IPS-20b (cell line): ENCODE measurements around the gene LRRC49.
"Not testable (repeated sequence)": the region's sequence is repeated elsewhere in the genome, so short reads cannot be mapped to it uniquely, and the experiment has no call there.

Source experiments
- H3K27ac ChIP-seq: one replicate; pipeline ENCODE4 v1.5.1; 2013; ENCODE audit warnings: low read length
- H3K27me3 ChIP-seq: 2 replicates; pipeline ENCODE4 v1.6.1; 2013; ENCODE audit warnings: mild to moderate bottlenecking, low read length, inconsistent platforms; ENCODE audit not compliant: insufficient read depth
- H3K36me3 ChIP-seq: 2 replicates; pipeline ENCODE4 v1.6.1; 2013; ENCODE audit warnings: low read depth, mild to moderate bottlenecking, inconsistent platforms, low read length, moderate library complexity; ENCODE audit not compliant: insufficient read depth
- H3K4me1 ChIP-seq: 2 replicates; pipeline ENCODE4 v1.6.1; 2013; ENCODE audit warnings: mild to moderate bottlenecking, control low read depth, inconsistent platforms, low read length, moderate library complexity; ENCODE audit not compliant: insufficient read depth
- H3K4me3 ChIP-seq: 2 replicates; pipeline ENCODE4 v1.5.1; 2013; ENCODE audit warnings: mild to moderate bottlenecking, low read length, inconsistent platforms
- H3K9ac ChIP-seq: 2 replicates; pipeline ENCODE4 v1.6.1; 2013; ENCODE audit warnings: low read depth, mild to moderate bottlenecking, inconsistent platforms, low read length, moderate library complexity
- H3K9me3 ChIP-seq: 2 replicates; pipeline ENCODE4 v1.6.1; 2013; ENCODE audit warnings: mild to moderate bottlenecking, low read depth, low read length, inconsistent platforms; ENCODE audit not compliant: insufficient read depth

The LRRC49 gene

DNA sequence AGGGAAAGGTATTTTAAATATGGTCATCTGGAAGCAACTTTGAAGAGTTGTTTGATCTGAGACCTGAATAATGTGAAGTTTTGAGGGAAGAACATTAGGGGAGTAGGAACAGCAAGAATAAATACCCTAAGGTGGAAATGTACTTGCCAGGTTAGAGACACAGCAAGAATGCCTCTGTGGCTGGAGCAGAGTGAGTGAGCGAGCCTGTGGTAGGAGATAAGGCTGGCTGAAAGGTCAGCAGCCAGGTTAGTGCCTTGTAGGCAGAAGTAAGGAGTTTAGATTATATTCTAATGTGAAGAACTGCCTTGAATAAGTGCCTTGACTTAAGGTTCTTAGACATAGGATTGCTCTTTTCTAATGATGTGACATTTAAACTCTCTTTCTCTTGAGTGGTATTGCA, 18.3 kb downstream of the LRRC49 start:
- no peak overlapping the region for H3K27ac ChIP-seq
- H3K4me1 ChIP-seq, result no peaks in the 10 kb centered on the region
- 0 out of 2 replicates have a peak, but pooled peaks cover 4% of the 10 kb centered on the region for H3K9me3 ChIP-seq
- peaks cover 20% of the 10 kb centered on the region; the same call in 1 of the 2 replicates for H3K36me3 ChIP-seq
- H3K9ac ChIP-seq, result no peak overlapping the region
- no peaks in the 10 kb centered on the region for H3K27me3 ChIP-seq
- H3K4me3 ChIP-seq, result no peak overlapping the region

DNA sequence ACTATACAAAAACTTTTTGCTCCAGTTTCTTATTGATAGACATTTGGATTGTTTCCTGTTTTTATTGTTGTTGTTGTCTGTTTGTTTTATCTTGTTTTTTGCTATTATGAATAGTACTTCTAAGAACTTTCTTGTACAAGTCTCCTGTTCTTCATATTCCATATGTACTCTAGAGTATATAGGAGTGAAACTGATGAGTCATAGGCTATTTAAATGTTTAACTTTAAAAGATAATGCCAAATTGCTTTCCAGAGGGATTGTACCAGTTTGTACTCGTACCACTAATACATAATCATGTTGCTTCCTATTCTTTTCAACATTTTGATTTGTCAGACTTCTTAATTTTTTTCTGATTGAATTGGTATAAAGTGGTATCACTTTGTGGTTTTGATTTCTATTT, 19.6 kb downstream of the LRRC49 start:
- Histone ChIP-seq H3K9me3 (0 out of 2 replicates have a peak, but pooled peaks cover 4% of the 10 kb centered on the region), H3K4me3 (no peak overlapping the region), H3K36me3 (peaks cover 15% of the 10 kb centered on the region; the same call in 1 of the 2 replicates), H3K27ac (no peak overlapping the region), H3K27me3 (no peaks in the 10 kb centered on the region), H3K4me1 (no peaks in the 10 kb centered on the region), H3K9ac (no peak overlapping the region)

DNA sequence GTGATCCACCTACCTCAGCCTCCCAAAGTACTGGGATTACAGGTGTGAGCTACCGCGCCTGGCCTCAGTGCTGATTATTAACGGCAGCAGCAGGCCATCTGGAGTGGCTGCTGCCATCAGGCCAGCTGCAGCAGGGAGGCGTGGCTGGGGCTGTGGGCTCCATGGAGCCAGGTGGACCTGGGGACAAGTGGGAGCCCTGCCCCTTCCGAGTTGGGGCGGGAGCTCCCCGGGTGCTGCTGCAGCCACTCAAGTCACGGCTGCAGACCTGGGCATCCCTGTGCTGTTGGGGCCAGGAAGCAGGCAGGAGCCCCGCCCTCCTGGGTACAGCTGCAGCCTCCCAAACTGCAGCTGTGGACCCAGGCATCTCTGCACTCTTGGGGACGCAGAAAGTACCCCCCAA, 23.9 kb downstream of the LRRC49 start:
- Histone ChIP-seq H3K4me1 (no peaks in the 10 kb centered on the region), H3K27ac (no peak overlapping the region), H3K4me3 (no peak overlapping the region), H3K27me3 (no peaks in the 10 kb centered on the region), H3K36me3 (no peaks in the 10 kb centered on the region), H3K9ac (no peak overlapping the region), H3K9me3 (no peaks in the 10 kb centered on the region)

DNA sequence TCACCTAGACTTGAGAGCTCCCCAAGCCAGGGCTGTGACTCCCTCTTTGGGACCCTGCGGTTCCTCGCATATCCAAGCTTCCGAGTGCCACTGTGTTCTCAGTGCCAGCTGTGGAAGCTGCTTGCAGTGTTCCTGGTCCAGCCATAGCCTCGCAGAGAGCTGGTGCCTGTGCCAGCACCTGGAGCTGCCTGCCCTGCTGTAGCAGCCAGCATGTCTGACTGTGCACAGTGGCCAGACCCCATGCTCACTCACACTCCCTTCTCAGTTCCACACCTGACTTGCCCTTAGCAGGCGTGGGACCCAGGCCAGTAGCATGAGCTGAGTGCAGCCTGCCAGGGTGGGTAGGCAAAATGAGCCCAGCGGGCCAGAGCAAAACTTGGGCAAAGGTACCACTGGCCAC, 25.3 kb downstream of the LRRC49 start:
- no peaks in the 10 kb centered on the region for H3K9me3 ChIP-seq
- H3K27ac ChIP-seq, result no peak overlapping the region
- H3K27me3 ChIP-seq, result no peaks in the 10 kb centered on the region
- H3K9ac ChIP-seq, result no peak overlapping the region
- no peaks in the 10 kb centered on the region for H3K4me1 ChIP-seq
- H3K36me3 ChIP-seq, result no peaks in the 10 kb centered on the region
- H3K4me3 ChIP-seq, result no peak overlapping the region

DNA sequence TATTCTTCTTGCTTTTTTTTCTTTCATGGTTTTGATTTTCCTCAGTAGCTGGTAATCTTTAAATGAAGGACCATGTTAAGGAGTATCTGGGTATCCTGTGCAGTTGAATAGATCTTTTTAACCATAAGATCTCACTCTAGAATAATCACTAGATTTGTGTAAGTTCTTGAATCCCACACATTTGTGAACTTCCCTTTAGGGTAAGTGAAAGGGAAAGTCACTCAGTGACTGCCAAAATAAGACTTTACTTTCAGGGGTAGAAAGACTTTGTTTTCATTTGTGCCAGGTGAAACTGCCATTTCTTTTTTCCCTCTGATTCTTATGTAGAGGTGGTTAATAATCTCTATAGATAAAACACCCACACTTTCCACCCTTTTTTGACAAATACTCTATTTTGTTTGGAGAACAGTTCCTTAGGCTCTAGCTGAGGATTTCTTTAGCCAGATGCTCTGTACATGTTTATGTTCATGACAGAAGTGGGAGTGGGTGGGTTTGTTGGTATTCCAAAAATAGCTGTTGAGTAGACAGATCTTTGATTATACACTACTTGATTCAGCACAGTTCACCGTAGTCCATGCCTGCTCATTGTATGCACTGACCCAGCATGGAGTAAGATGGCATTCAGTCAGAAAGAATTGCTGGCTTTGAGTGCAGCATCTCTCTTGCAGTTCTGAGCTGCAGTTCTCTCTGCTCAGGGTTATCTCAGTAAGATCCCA, 28.5 kb downstream of the LRRC49 start:
- Histone ChIP-seq H3K27ac (no peak overlapping the region), H3K4me1 (no peaks in the 10 kb centered on the region), H3K4me3 (no peak overlapping the region), H3K9me3 (no peaks in the 10 kb centered on the region), H3K36me3 (no peaks in the 10 kb centered on the region), H3K9ac (no peak overlapping the region), H3K27me3 (no peaks in the 10 kb centered on the region)

DNA sequence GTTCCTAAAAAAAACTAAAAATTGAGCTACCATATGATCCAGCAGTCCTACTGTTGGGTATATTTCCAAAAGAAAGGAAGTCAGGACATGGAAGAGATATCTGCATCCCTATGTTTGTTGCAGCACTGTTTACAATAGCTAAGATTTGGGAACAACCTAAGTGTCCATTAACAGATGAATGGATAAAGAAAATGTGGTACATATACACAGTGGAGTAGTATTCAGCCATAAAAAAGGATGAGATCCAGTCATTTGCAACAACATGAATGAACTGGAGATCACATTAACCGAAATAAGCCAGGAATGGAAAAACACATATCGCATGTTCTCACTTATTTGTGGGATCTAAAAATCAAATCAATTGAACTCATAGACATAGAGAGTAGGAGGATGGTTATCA, 29.5 kb downstream of the LRRC49 start:
- H3K27me3 ChIP-seq, result no peaks in the 10 kb centered on the region

DNA sequence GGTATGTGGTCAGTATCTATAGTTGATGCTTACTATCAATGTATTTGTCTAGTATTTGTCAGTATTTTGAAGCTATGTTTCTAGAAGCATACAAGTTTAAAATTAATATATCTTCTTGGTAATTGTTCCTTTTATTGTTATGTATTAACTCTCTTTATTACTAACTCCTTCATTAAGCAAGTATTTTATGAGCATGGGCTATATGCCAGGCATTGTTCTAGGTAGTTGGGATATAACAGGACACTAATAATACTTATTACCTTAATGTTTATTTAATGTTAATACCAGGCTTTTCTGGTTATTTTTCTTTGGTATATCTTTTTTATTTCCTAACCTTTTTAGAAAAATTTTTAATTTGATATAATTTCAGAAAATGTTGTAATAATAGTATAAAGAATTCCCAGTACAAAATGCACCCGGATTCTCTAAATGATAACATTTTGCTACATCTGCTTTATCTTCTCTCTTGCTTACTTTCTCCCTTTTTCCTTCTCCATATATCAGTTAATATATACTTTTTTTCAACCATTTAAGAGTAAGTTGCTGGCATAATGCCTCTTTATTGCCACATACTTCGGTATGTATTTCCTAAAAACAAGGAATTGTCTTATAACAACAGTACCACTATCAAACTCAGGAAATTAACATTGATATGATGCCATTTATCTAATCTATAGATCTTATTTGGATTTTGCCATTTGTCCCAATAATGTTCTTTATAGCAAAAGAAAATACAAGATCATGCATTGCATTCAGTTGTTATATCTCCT, 30.9 kb downstream of the LRRC49 start:
- no peaks in the 10 kb centered on the region for H3K4me1 ChIP-seq
- H3K27me3 ChIP-seq, result no peaks in the 10 kb centered on the region
- no peaks in the 10 kb centered on the region for H3K36me3 ChIP-seq
- no peaks in the 10 kb centered on the region for H3K9me3 ChIP-seq
- no peak overlapping the region for H3K9ac ChIP-seq
- no peak overlapping the region for H3K4me3 ChIP-seq
- no peak overlapping the region for H3K27ac ChIP-seq

More for the DNA sequence above, 29.5 kb downstream of the LRRC49 start:
- Histone ChIP-seq H3K9ac (no peak overlapping the region), H3K4me1 (no peaks in the 10 kb centered on the region), H3K4me3 (no peak overlapping the region), H3K9me3 (no peaks in the 10 kb centered on the region), H3K27ac (no peak overlapping the region), H3K36me3 (no peaks in the 10 kb centered on the region)

DNA sequence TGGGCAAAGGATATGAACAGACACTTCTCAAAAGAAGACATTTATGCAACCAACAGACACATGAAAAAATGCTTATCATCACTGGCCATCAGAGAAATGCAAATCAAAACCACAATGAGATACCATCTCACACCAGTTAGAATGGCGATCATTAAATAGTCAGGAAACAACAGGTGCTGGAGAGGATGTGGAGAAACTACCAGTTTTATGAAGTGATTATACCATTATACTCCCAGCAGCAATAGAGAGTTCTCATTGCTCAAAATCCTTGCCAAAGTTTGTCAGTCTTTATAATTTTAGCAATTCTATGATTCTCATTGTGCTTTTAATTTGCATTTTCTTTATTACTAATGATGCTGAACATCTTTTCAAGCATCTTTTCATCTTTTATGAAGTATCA, 34.3 kb downstream of the LRRC49 start:
- H3K4me3 ChIP-seq, H3K36me3 ChIP-seq, H3K27me3 ChIP-seq, H3K9ac ChIP-seq, H3K4me1 ChIP-seq, H3K9me3 ChIP-seq, H3K27ac ChIP-seq: not testable (repeated sequence)

DNA sequence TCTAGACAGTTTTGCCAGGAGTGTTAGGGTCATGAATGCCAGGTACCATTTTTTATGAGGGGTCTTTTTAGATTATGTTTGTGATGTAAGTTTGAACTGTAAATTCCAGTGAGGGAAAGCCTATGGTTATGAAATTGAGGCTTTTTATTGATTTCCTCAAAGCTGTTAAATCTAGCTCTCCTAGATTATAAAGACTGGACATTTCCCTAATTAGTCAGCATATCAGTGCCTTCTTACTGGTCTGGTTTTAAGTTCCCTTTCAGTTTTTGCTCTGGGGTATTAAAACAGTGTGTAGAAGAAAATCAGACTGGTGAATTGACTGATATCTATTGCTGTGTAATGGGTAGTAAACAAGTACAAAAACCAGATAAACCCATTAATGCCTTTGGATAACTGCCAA, 39.2 kb downstream of the LRRC49 start:
- no peaks in the 10 kb centered on the region for H3K9me3 ChIP-seq
- no peaks in the 10 kb centered on the region for H3K36me3 ChIP-seq
- H3K27me3 ChIP-seq, result no peaks in the 10 kb centered on the region
- no peak overlapping the region for H3K9ac ChIP-seq
- no peak overlapping the region for H3K4me3 ChIP-seq
- no peaks in the 10 kb centered on the region for H3K4me1 ChIP-seq
- no peak overlapping the region for H3K27ac ChIP-seq

DNA sequence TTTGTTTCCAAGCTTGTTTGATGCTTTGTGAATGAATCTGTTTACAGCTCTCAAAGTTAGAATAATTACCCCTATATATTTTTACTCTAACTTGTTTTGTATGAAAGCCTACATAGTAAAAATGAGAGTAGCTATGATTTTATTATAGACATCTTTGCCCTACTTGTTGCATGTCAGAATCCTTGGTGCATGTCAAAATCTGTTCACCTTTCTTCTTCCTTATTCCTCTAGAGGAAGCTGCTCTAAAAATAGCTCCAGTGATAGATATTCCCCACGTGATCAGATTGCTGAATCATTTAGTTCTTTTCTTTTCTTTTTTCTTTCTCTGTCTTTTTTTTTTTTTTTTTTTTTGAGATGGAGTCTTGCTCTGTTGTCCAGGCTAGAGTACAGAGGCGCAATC, 39.8 kb downstream of the LRRC49 start:
- Histone ChIP-seq H3K27ac (no peak overlapping the region), H3K9me3 (no peaks in the 10 kb centered on the region), H3K27me3 (no peaks in the 10 kb centered on the region), H3K9ac (no peak overlapping the region), H3K4me3 (no peak overlapping the region), H3K4me1 (no peaks in the 10 kb centered on the region), H3K36me3 (no peaks in the 10 kb centered on the region)

DNA sequence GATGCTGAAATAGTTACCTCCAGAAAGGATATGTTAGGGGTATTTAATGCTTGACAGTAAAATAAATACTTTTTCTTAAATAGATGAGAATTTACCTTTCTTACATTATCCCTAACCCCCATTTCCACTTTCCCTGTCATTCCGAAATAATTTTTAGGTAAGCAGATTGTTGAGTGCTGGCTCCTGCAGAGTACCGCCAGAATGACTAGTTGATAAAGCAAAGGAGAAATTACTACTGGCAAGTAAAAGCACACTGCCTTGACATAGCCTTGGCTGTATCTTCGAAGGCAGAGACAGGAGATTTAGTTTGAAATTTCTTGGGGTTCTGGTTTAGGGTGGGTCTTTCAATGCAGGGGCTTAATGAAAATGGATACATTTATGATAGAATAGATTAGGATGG, 40.8 kb downstream of the LRRC49 start:
- H3K27ac ChIP-seq, result no peak overlapping the region
- H3K9ac ChIP-seq, result no peak overlapping the region
- no peaks in the 10 kb centered on the region for H3K4me1 ChIP-seq
- H3K27me3 ChIP-seq, result no peaks in the 10 kb centered on the region
- no peaks in the 10 kb centered on the region for H3K36me3 ChIP-seq
- no peaks in the 10 kb centered on the region for H3K9me3 ChIP-seq
- H3K4me3 ChIP-seq, result no peak overlapping the region

DNA sequence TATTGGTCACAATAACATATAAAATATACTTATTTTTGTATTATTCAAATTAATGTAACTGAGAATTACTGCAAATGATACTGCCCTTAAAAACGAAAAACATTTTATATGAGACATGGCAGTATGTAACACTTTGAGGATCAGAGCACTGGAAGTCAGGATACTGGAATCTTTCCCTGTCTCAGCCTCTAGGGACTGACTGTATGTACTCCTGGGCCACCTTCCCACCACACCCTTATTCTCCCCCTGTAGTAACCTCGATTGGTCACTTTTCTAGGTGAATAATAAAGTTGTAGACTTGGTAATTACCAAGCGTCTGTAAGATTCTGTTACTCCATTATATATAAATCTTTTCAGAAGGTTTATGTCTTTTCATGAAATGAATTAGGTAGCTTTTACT, 43.0 kb downstream of the LRRC49 start:
- Histone ChIP-seq H3K27me3 (no peaks in the 10 kb centered on the region), H3K9me3 (no peaks in the 10 kb centered on the region), H3K9ac (no peak overlapping the region), H3K36me3 (no peaks in the 10 kb centered on the region), H3K4me3 (no peak overlapping the region), H3K4me1 (no peaks in the 10 kb centered on the region), H3K27ac (no peak overlapping the region)
